Stimulated activated CD4-positive, alpha-beta T cell treated with anti-CD3 and anti-CD28 coated beads, Interleukin-4, amount 100 ng/mL, for 24 hours (primary cell): ENCODE data around the gene ASTN2.

Experiments used
- DNase-seq: peaks from one replicate; pipeline ENCODE4 v3.0.0-alpha.2; 2020

Gene ASTN2

GRCh38 chr9:116576386-116576785 is 838.5 kb downstream of the ASTN2 start:
- DNase-seq = no peak

- no peak for DNase-seq
These were observed 840.7 kb downstream of the ASTN2 start for GRCh38 chr9:116574027-116574679.

- DNase-seq = peak; percentile 9
These were observed 842.6 kb downstream of the ASTN2 start for GRCh38 chr9:116572095-116572748.

- DNase-seq = no peak
These were observed 845.7 kb downstream of the ASTN2 start for GRCh38 chr9:116569111-116569510.

GRCh38 chr9:116566677-116567488 is 848.0 kb downstream of the ASTN2 start:
- no peak for DNase-seq

GRCh38 chr9:116565986-116566385 is 848.9 kb downstream of the ASTN2 start:
- no peak for DNase-seq

GRCh38 chr9:116564266-116564793 is 850.5 kb downstream of the ASTN2 start:
- DNase-seq = no peak

- DNase-seq = no peak
These were observed 855.9 kb downstream of the ASTN2 start for GRCh38 chr9:116558818-116559540.

- no peak for DNase-seq
These were observed 856.8 kb downstream of the ASTN2 start for GRCh38 chr9:116558035-116558434.

- no peak for DNase-seq
These were observed 859.2 kb downstream of the ASTN2 start for GRCh38 chr9:116555556-116556155.

- DNase-seq = no peak
These were observed 859.7 kb downstream of the ASTN2 start for GRCh38 chr9:116555119-116555518.

- no peak for DNase-seq
These were observed 864.0 kb downstream of the ASTN2 start for GRCh38 chr9:116550696-116551436.

GRCh38 chr9:116549786-116550660 is 864.8 kb downstream of the ASTN2 start:
- DNase-seq = no peak

- no peak for DNase-seq
These were observed 865.7 kb downstream of the ASTN2 start for GRCh38 chr9:116549061-116549664.

- no peak for DNase-seq
These were observed 867.0 kb downstream of the ASTN2 start for GRCh38 chr9:116547729-116548426.

GRCh38 chr9:116546711-116547581 is 867.9 kb downstream of the ASTN2 start:
- DNase-seq = no peak

- no peak for DNase-seq
These were observed 870.0 kb downstream of the ASTN2 start for GRCh38 chr9:116544896-116545295.

- no peak for DNase-seq
These were observed 871.0 kb downstream of the ASTN2 start for GRCh38 chr9:116543731-116544400.
